ENCODE results near the gene ANTKMT.

DNA sequence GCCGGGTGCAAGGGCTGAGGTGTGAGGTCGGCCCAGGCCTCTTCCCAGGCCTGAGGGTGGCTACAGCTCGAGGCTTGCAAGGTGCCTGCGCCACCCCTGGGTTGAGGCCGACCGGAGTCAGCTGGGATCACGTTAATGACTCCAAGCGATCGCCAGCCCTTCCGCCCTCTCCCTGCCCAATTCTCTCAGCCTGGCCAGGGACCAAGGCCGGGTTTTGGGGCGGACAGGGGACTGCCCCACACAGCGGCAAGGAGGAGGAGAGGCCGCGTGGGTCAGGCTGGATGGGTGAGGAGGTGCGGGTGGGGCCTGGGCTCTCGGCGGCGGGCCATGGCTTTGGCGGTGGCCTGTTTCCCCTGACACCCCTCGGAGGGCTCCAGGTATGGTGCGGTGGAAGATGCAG lies 27.6 kb upstream of the ANTKMT start:
- TF ChIP-seq, protein P1, sequence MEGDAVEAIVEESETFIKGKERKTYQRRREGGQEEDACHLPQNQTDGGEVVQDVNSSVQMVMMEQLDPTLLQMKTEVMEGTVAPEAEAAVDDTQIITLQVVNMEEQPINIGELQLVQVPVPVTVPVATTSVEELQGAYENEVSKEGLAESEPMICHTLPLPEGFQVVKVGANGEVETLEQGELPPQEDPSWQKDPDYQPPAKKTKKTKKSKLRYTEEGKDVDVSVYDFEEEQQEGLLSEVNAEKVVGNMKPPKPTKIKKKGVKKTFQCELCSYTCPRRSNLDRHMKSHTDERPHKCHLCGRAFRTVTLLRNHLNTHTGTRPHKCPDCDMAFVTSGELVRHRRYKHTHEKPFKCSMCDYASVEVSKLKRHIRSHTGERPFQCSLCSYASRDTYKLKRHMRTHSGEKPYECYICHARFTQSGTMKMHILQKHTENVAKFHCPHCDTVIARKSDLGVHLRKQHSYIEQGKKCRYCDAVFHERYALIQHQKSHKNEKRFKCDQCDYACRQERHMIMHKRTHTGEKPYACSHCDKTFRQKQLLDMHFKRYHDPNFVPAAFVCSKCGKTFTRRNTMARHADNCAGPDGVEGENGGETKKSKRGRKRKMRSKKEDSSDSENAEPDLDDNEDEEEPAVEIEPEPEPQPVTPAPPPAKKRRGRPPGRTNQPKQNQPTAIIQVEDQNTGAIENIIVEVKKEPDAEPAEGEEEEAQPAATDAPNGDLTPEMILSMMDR (IDR thresholded peaks at IDR 0.05) = no peak
- TF ChIP-seq POLR2A (IDR thresholded peaks at IDR 0.05) = no peak

All from sigmoid colon (tissue), 3 donors.